Fibroblast of peridontal ligament (primary cell): Measurements from ENCODE around the gene CPNE6.

Experiments
- DNase-seq: peaks from one replicate; pipeline ENCODE4 v3.0.0-alpha.2; 2010; ENCODE audit errors: extremely low read depth

Gene CPNE6

GRCh38 chr14:24069411-24069735 lies 2.0 kb upstream of the CPNE6 start:
- DNase-seq, result no peak

- no peak for DNase-seq
Observed at GRCh38 chr14:24070285-24071143, 848 bp upstream of the CPNE6 start.

GRCh38 chr14:24071836-24072430 lies 571 bp downstream of the CPNE6 start:
- DNase-seq, result no peak

- no peak for DNase-seq
Observed at GRCh38 chr14:24072436-24072835, 1.1 kb downstream of the CPNE6 start.

GRCh38 chr14:24072881-24073877 lies 1.8 kb downstream of the CPNE6 start:
- DNase-seq, result no peak

GRCh38 chr14:24074625-24075484 lies 3.5 kb downstream of the CPNE6 start:
- DNase-seq, result no peak

- no peak for DNase-seq
Observed at GRCh38 chr14:24075485-24076301, 4.3 kb downstream of the CPNE6 start.

GRCh38 chr14:24076302-24076601 lies 4.9 kb downstream of the CPNE6 start:
- DNase-seq, result no peak

GRCh38 chr14:24077086-24077485 lies 5.7 kb downstream of the CPNE6 start:
- DNase-seq, result no peak

- DNase-seq, result no peak
Observed at GRCh38 chr14:24078146-24078545, 6.8 kb downstream of the CPNE6 start.

- no peak for DNase-seq
Observed at GRCh38 chr14:24079491-24080141, 8.3 kb downstream of the CPNE6 start.

- DNase-seq, result no peak
Observed at GRCh38 chr14:24080142-24080530, 8.8 kb downstream of the CPNE6 start.

GRCh38 chr14:24080888-24081738 lies 9.8 kb downstream of the CPNE6 start:
- peak; percentile 4 for DNase-seq

- DNase-seq, result no peak
Observed at GRCh38 chr14:24081739-24082211, 10.4 kb downstream of the CPNE6 start.

GRCh38 chr14:24082411-24083080 lies 11.2 kb downstream of the CPNE6 start:
- DNase-seq, result no peak

- DNase-seq, result no peak
Observed at GRCh38 chr14:24083462-24083861, 12.1 kb downstream of the CPNE6 start.

GRCh38 chr14:24084440-24084839 lies 13.1 kb downstream of the CPNE6 start:
- DNase-seq, result no peak

- no peak for DNase-seq
Observed at GRCh38 chr14:24085215-24085614, 13.9 kb downstream of the CPNE6 start.
